Brain pericyte (primary cell): ENCODE results near the gene VSIR.

ENCODE experiments used
- DNase-seq: peaks from one replicate; pipeline ENCODE4 v3.0.0-alpha.2; 2012; ENCODE audit warnings: low read depth, low spot score

VSIR gene

GRCh38 chr10:71727738-71728737 is 45.3 kb downstream of the VSIR start:
- no peak for DNase-seq

- DNase-seq, result no peak
Observed at GRCh38 chr10:71727105-71727737, 46.1 kb downstream of the VSIR start.

GRCh38 chr10:71726580-71727104 is 46.7 kb downstream of the VSIR start:
- no peak for DNase-seq

- no peak for DNase-seq
Observed at GRCh38 chr10:71725998-71726579, 47.2 kb downstream of the VSIR start.

GRCh38 chr10:71725249-71725648 is 48.1 kb downstream of the VSIR start:
- DNase-seq, result no peak

- DNase-seq, result no peak
Observed at GRCh38 chr10:71724539-71724938, 48.8 kb downstream of the VSIR start.

GRCh38 chr10:71723311-71723710 is 50.0 kb downstream of the VSIR start:
- DNase-seq, result no peak

GRCh38 chr10:71722849-71723248 is 50.5 kb downstream of the VSIR start:
- no peak for DNase-seq

- no peak for DNase-seq
Observed at GRCh38 chr10:71721313-71721712, 52.0 kb downstream of the VSIR start.

GRCh38 chr10:71720288-71720687 is 53.0 kb downstream of the VSIR start:
- DNase-seq, result no peak

- DNase-seq, result no peak
Observed at GRCh38 chr10:71719464-71720201, 53.7 kb downstream of the VSIR start, which contains the start of gene C10orf105. TSS of gene C10orf105 (minus strand) at chr10:71719778. CDS start at chr10:71716337, 3,441 bp downstream.

GRCh38 chr10:71719042-71719441 is 54.3 kb downstream of the VSIR start:
- no peak for DNase-seq

- DNase-seq, result no peak
Observed at GRCh38 chr10:71718165-71718698, 55.1 kb downstream of the VSIR start.

GRCh38 chr10:71717551-71717951 is 55.8 kb downstream of the VSIR start:
- no peak for DNase-seq

- DNase-seq, result no peak
Observed at GRCh38 chr10:71717056-71717455, 56.3 kb downstream of the VSIR start.

- no peak for DNase-seq
Observed at GRCh38 chr10:71716426-71716825, 56.9 kb downstream of the VSIR start.

GRCh38 chr10:71715860-71716259 is 57.5 kb downstream of the VSIR start:
- DNase-seq, result no peak

GRCh38 chr10:71715026-71715425 is 58.3 kb downstream of the VSIR start:
- no peak for DNase-seq

- no peak for DNase-seq
Observed at GRCh38 chr10:71714592-71714991, 58.7 kb downstream of the VSIR start.

GRCh38 chr10:71714031-71714410 is 59.3 kb downstream of the VSIR start:
- DNase-seq, result no peak
